B cell (primary cell): Measurements from ENCODE around the gene CYP8B1. TPM values are rescaled to one million over a fixed set of nuclear protein-coding genes. Genes with fewer than 3 reads are reported as not detected.

Experiments used
- ATAC-seq: fragments of 200-7000 bp; cut with Tn5 transposase; one replicate; pipeline ENCODE4 v1.10.0; 2021; ENCODE audit warnings: low read depth, mild to moderate bottlenecking, moderate number of reproducible peaks, moderate library complexity
- CTCF ChIA-PET: fragments of 350-600 bp; sonication (Branson Sonifier 250); formaldehyde crosslinking; loops from one replicate; lab custom pipeline; 2021; ENCODE audit warnings: antibody characterized with exemption, inconsistent platforms; lab: Charles Lee
- POLR2A ChIA-PET: fragments of 350-600 bp; sonication (Branson Sonifier 250); formaldehyde crosslinking; loops from one replicate; lab custom pipeline; 2021; ENCODE audit warnings: antibody characterized with exemption; lab: Charles Lee
- DNase-seq: peaks from one replicate; pipeline ENCODE4 v3.0.0; 2013
- H2AFZ ChIP-seq: 2 replicates; pipeline ENCODE4 v1.6.1; 2012; ENCODE audit warnings: mild to moderate bottlenecking, low read depth, low read length; ENCODE audit not compliant: insufficient read depth, poor library complexity, severe bottlenecking
- H3K27ac ChIP-seq, 2 donors: 1 replicate in 1 of 2; 2 replicates in 1 of 2; pipeline ENCODE4 v1.5.1; 2012 to 2013; ENCODE audit warnings: low read length in 2 of 2, mild to moderate bottlenecking in 2 of 2, moderate library complexity in 1 of 2
- H3K27me3 ChIP-seq, 4 experiments: fragments of 200-600 bp in 1 of 4; sonication (generic) in 1 of 4; replicated peaks in 1 of 4; 1 replicate in 2 of 4; 2 replicates in 2 of 4; pipeline versions ENCODE4 v1.6.1 to v1.7.0; 2013 to 2016; ENCODE audit warnings: low read length in 3 of 4, mild to moderate bottlenecking in 2 of 4, mixed read lengths in 1 of 4, moderate library complexity in 1 of 4; ENCODE audit not compliant: insufficient read depth in 4 of 4, control insufficient read depth in 3 of 4; ENCODE audit errors: control extremely low read depth in 1 of 4
- H3K36me3 ChIP-seq, 2 experiments: replicated peaks in 1 of 2; 1 replicate in 1 of 2; 2 replicates in 1 of 2; pipeline versions ENCODE4 v1.6.1 to v1.7.1; 2013; ENCODE audit warnings: low read length in 1 of 2; ENCODE audit not compliant: insufficient read depth in 2 of 2, control insufficient read depth in 1 of 2; ENCODE audit errors: control extremely low read depth in 1 of 2, extremely low read depth in 1 of 2
- H3K4me1 ChIP-seq, 2 donors: fragments of 200-600 bp in 1 of 2; sonication (generic) in 1 of 2; 1 replicate in 1 of 2; 2 replicates in 1 of 2; pipeline versions ENCODE4 v1.5.1 to v1.6.1; 2013 to 2017; ENCODE audit warnings: low read length in 2 of 2; ENCODE audit not compliant: control insufficient read depth in 2 of 2, insufficient read depth in 2 of 2
- H3K4me2 ChIP-seq: replicated peaks from 2 replicates; pipeline ENCODE3; 2012; ENCODE audit warnings: mild to moderate bottlenecking, low read depth, low read length; ENCODE audit not compliant: poor library complexity, severe bottlenecking
- H3K4me3 ChIP-seq, 5 experiments: fragments of 200-600 bp in 1 of 5; sonication (generic) in 1 of 5; 1 replicate in 3 of 5; 2 replicates in 2 of 5; pipeline versions ENCODE4 v1.5.1 to v1.7.0; 2011 to 2016; ENCODE audit warnings: low read length in 4 of 5, mild to moderate bottlenecking in 4 of 5, low read depth in 2 of 5, control low read depth in 1 of 5, moderate library complexity in 1 of 5; ENCODE audit not compliant: insufficient read depth in 1 of 5; ENCODE audit errors: control extremely low read depth in 1 of 5, extremely low read depth in 1 of 5
- H3K79me2 ChIP-seq: fragments of 200-600 bp; sonication (generic); one replicate; pipeline ENCODE4 v1.6.0; 2016; ENCODE audit warnings: low read length; ENCODE audit not compliant: control insufficient read depth, insufficient read depth
- H3K9ac ChIP-seq: fragments of 200-600 bp; sonication (generic); 2 replicates; pipeline ENCODE4 v1.6.1; 2017; ENCODE audit warnings: mild to moderate bottlenecking, low read length, moderate library complexity
- H3K9me3 ChIP-seq, 3 donors: one replicate each; pipeline versions ENCODE4 v1.6.1 to v1.7.1; 2013; ENCODE audit warnings: low read length in 2 of 3; ENCODE audit not compliant: control insufficient read depth in 2 of 3, insufficient read depth in 1 of 3; ENCODE audit errors: control extremely low read depth in 1 of 3
- H4K20me1 ChIP-seq: 2 replicates; pipeline ENCODE4 v1.6.0; 2012; ENCODE audit warnings: mild to moderate bottlenecking, low read length; ENCODE audit not compliant: insufficient read depth, control insufficient read depth, poor library complexity, severe bottlenecking
- H3K27ac Mint-ChIP-seq: one replicate; pipeline ENCODE4 v1.8.0; 2021; ENCODE audit warnings: mixed read lengths
- H3K27me3 Mint-ChIP-seq: one replicate; pipeline ENCODE4 v1.8.0; 2021; ENCODE audit warnings: mixed read lengths
- H3K4me1 Mint-ChIP-seq: one replicate; pipeline ENCODE4 v1.8.0; 2021; ENCODE audit warnings: mixed read lengths
- H3K4me3 Mint-ChIP-seq: one replicate; pipeline ENCODE4 v1.8.0; 2021; ENCODE audit warnings: mixed read lengths
- H3K9me3 Mint-ChIP-seq: one replicate; pipeline ENCODE4 v1.8.0; 2022; ENCODE audit warnings: mixed read lengths; ENCODE audit not compliant: insufficient read depth
- EZH2 ChIP-seq: IDR thresholded peaks from 2 replicates; pipeline ENCODE4 v1.6.1; 2012; ENCODE audit warnings: borderline replicate concordance, low read depth, mild to moderate bottlenecking, moderate library complexity, low read length; ENCODE audit not compliant: insufficient read depth, poor library complexity, severe bottlenecking
- WGBS: methylation state at CpG from one replicate; pipeline ENCODE4 v1.1.5; 2013; ENCODE audit warnings: missing lambda C conversion rate; ENCODE audit not compliant: insufficient coverage; 5-methylcytosine and 5-hydroxymethylcytosine counted together
- intact Hi-C: fragments of 100-400 bp; cut with micrococcal nuclease; formaldehyde crosslinking; loops from one replicate; pipeline ENCODE4 v1.10.0; 2022
- polyA plus RNA-seq: library from polyadenylated mRNA; depleted of rRNA; stranded (reverse); fragments of >200 nt; gene quantifications from 2 replicates; pipeline ENCODE4 v1.2.3, GENCODE V29; 2012
- total RNA-seq, 2 donors: library from RNA; stranded (reverse); fragments of 120-200 nt in 1 of 2; gene quantifications; 1 replicate in 1 of 2; 2 replicates in 1 of 2; pipeline versions ENCODE4 v1.2.3 to v1.2.4, GENCODE V29; 2013 to 2022
- TF ChIP-seq, protein P1 (sequence below): fragments of 200-600 bp; IDR thresholded peaks from one replicate; pipeline ENCODE4 v1.8.0; 2022; ENCODE audit warnings: antibody characterized with exemption, mild to moderate bottlenecking

CYP8B1 gene
- total and polyA plus RNA-seq, 2 donors (not counting 1 experiment from before 2014, with no cell fraction given) = not detected

GRCh38 chr3:42829628-42830436 is 45.8 kb downstream of the CYP8B1 start:
- no peaks in the 10 kb centered on the region for H3K27me3 ChIP-seq
- ChIA-PET POLR2A (no interaction called here), CTCF (interaction anchor here (0.6 to 3.4 kb wide), 7 partner anchors 9 to 56 kb away, joined by 3 to 65 read pairs (median 7); no protein-coding TSS in a partner anchor)
- no peak overlapping the region for H3K27ac ChIP-seq
- no peaks in the 10 kb centered on the region for H3K4me1 ChIP-seq
- WGBS = 92% methylated on average over 3 of the region's 5 CpGs
- H4K20me1 ChIP-seq = no peaks in the 10 kb centered on the region
- Mint-ChIP-seq H3K4me1 (peaks cover 4% of the 10 kb centered on the region), H3K4me3 (no peak overlapping the region), H3K9me3 (no peaks in the 10 kb centered on the region), H3K27me3 (peaks cover 15% of the 10 kb centered on the region), H3K27ac (no peak overlapping the region)
- ATAC-seq (no peak), DNase-seq (no peak)
- intact Hi-C loops = loop anchor here (2.0 kb wide), 1 partner anchor 25 kb away; the partner anchor contains the start of gene HIGD1A
- H2AFZ ChIP-seq = no peak overlapping the region
- TF ChIP-seq, protein P1, sequence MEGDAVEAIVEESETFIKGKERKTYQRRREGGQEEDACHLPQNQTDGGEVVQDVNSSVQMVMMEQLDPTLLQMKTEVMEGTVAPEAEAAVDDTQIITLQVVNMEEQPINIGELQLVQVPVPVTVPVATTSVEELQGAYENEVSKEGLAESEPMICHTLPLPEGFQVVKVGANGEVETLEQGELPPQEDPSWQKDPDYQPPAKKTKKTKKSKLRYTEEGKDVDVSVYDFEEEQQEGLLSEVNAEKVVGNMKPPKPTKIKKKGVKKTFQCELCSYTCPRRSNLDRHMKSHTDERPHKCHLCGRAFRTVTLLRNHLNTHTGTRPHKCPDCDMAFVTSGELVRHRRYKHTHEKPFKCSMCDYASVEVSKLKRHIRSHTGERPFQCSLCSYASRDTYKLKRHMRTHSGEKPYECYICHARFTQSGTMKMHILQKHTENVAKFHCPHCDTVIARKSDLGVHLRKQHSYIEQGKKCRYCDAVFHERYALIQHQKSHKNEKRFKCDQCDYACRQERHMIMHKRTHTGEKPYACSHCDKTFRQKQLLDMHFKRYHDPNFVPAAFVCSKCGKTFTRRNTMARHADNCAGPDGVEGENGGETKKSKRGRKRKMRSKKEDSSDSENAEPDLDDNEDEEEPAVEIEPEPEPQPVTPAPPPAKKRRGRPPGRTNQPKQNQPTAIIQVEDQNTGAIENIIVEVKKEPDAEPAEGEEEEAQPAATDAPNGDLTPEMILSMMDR = no peak
- no peak for TF ChIP-seq EZH2
- H3K79me2 ChIP-seq = no peaks in the 10 kb centered on the region
- H3K9me3 ChIP-seq = no peaks in the 10 kb centered on the region
- no peak overlapping the region for H3K4me3 ChIP-seq
- no peaks in the 10 kb centered on the region for H3K36me3 ChIP-seq
- H3K9ac ChIP-seq = no peak overlapping the region
- H3K4me2 ChIP-seq = no peak overlapping the region

DNA sequence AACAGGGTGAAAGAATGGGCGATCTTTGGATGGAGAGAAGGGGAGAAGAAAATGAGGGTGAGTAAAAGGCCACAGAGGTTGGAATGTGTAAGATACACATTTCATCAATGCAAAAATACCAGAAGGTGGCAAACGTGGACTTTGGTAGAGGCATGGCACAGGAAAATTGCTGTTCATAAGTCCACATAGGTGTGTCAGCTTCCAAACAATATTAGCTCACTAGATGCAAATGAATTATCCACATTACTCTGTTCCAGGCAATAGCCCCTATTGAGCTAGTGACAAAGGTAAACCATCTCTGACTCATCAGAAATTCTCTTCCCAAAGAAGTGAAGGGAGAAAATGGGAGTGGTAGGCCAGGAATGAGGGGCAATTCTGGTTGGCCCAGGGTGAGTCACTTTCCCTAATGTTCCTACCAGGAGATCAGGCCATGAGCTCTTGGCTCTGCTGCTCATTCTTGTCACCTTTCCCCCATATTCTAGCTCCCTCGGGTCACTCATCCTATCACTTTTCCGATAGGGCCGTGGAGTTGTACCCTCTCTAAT is 46.5 kb downstream of the CYP8B1 start:
- Mint-ChIP-seq H3K4me1 (peaks cover 4% of the 10 kb centered on the region), H3K4me3 (no peak overlapping the region), H3K27me3 (peaks cover 15% of the 10 kb centered on the region), H3K9me3 (no peaks in the 10 kb centered on the region), H3K27ac (no peak overlapping the region)
- no peaks in the 10 kb centered on the region for H3K9me3 ChIP-seq
- H3K36me3 ChIP-seq = no peaks in the 10 kb centered on the region
- no peak overlapping the region for H3K4me2 ChIP-seq
- no peak for DNase-seq
- H4K20me1 ChIP-seq = no peaks in the 10 kb centered on the region
- TF ChIP-seq, protein P1 = no peak
- TF ChIP-seq EZH2 = no peak
- H3K79me2 ChIP-seq = no peaks in the 10 kb centered on the region
- no peak for ATAC-seq
- no peak overlapping the region for H3K27ac ChIP-seq
- no peaks in the 10 kb centered on the region for H3K27me3 ChIP-seq
- intact Hi-C loops = no loop called here
- no peak overlapping the region for H3K4me3 ChIP-seq
- CTCF ChIA-PET = interaction anchor here (0.6 to 1.3 kb wide), 3 partner anchors 8 to 54 kb away, joined by 3 to 5 read pairs (median 3); no protein-coding TSS in a partner anchor
- WGBS = no CpG with 5 or more reads among the region's 5 CpGs
- no peaks in the 10 kb centered on the region for H3K4me1 ChIP-seq
- no peak overlapping the region for H3K9ac ChIP-seq
- POLR2A ChIA-PET = interaction anchor here (0.6 kb wide), 1 partner anchor 14 kb away, joined by 3 read pairs; no protein-coding TSS in a partner anchor
- H2AFZ ChIP-seq = no peak overlapping the region
